ENCODE data around the gene KLC3. TPM values are rescaled to one million over a fixed set of nuclear protein-coding genes. Genes with fewer than 3 reads are reported as not detected.

The KLC3 gene
- polyA plus RNA-seq, 4 donors: 0.93 to 2.5 (median 1.9) TPM

- no peak for DNase-seq (ENCODE audit: low read depth in 4 of 4, low spot score in 2 of 4)
Measured at GRCh38 chr19:45368127-45368526, 27.6 kb downstream of the KLC3 start.

DNA sequence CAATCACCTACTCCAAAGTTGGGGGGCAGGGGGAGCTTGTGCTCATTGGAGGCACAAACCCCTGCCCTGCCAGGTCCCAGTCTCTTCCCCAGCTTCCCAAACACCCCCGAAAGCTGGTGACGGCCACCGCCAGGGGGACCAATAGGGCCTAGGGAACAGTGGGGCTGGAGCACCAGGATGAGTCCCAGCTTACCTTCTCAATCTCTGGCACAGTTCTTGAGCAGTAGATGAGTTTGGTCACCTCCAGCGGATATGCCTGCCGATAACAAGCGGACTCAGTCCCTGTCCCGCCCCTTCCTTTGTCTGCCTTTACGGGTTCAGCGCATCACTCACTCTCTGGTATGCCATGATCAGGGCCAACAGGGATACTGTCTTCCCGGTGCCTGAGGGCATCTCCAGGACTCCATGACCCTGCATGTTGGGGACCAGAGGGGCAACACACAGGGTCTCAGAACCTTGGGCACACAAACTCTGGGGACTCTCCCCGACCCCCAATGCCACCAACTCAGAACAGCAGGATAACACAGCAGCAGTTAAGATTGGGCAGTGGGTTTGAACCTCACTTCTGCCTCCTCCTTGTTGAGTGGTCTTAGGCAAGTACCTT, 28.3 kb downstream of the KLC3 start:
- DNase-seq (ENCODE audit: low read depth in 4 of 4, low spot score in 2 of 4): no peak

GRCh38 chr19:45370410-45371204, 30.1 kb downstream of the KLC3 start, which contains the start of gene ERCC2:
TSS of gene ERCC2 (minus strand) at chr19:45370573. CDS start at chr19:45370540, 33 bp downstream.
- DNase-seq (ENCODE audit: low read depth in 4 of 4, low spot score in 2 of 4): peak; percentile 98 to 100 (median 99)

DNA sequence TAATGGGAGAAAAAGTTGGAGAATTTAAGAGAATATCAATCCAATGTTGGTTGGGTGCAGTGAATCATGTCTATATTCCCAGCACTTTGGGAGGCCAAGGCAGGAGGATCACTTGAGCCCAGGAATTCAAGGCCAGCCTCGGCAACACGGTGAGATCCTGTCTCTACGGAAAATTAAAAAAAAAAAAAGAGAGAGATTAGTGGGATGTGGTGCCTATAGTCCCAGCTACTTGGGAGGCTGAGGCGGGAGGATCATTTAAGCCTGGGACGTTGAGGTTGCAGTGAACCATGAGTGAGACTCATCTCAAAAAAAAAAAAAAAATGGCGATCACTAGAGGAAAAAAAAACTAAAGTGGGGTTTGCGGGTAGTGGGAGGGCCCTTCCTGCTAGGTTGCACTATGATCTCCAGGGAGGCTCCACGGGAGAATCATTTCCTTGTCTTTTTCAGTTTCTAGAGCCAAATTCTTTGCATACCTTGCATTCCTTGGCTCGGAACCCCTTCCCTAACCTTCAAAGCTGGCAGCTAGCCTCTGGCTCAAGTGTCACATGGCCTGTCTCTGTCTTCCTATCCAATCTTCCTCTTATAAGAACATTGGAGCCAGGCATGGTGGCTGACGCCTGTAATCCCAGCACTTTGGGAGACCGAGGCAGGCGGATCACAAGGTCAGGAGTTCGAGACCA, 35.6 kb downstream of the KLC3 start:
- DNase-seq (ENCODE audit: low read depth in 4 of 4, low spot score in 2 of 4): peak in 2 of 4 donors; percentile 40 to 46

GRCh38 chr19:45380107-45380506, 39.6 kb downstream of the KLC3 start:
- no peak for DNase-seq (ENCODE audit: low read depth in 4 of 4, low spot score in 2 of 4)

- no peak for DNase-seq (ENCODE audit: low read depth in 4 of 4, low spot score in 2 of 4)
Measured at GRCh38 chr19:45382426-45382825, 41.9 kb downstream of the KLC3 start.

DNA sequence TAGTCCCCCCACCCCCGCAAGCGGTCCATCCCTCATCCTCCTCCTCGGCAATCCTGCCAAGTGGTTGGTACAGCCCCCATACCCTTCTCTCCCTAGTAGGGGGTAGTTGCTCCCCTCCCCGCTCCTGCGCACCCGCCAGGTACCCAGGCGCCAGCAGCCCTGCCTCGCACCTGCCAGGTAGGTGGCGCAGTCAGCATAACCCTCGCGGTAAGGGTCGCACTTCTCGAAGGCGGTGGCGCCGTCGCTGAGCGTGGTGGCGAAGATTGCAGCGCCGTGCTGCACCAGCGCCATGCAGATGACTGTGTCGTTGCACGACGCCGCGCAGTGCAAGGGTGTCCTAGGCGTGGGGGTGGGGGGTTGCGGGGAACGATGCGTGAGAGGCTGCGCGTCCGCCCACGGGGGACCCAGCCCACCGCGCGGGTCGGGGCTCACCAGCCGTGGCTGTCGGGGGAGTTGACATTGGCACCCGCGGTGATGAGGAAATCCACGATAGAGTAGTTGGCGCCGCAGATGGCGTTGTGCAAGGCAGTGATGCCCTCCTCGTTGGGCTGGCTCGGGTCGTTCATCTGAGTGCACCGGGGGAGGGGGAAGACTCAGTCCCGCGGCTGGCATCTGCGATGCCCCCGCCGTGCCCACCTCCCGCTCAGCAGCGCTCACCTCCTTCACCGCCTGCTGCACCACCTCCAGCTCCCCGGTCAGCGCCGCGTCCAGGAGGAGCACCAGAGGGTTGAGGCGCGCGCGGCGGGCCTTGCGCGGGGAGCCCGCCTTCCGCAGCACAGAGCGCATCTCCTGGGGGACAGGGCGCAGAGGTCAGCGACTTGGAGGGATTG, 45.1 kb downstream of the KLC3 start:
- DNase-seq (ENCODE audit: low read depth in 4 of 4, low spot score in 2 of 4): no peak

GRCh38 chr19:45391346-45391745, 50.8 kb downstream of the KLC3 start:
- no peak for DNase-seq (ENCODE audit: low read depth in 4 of 4, low spot score in 2 of 4)

DNA sequence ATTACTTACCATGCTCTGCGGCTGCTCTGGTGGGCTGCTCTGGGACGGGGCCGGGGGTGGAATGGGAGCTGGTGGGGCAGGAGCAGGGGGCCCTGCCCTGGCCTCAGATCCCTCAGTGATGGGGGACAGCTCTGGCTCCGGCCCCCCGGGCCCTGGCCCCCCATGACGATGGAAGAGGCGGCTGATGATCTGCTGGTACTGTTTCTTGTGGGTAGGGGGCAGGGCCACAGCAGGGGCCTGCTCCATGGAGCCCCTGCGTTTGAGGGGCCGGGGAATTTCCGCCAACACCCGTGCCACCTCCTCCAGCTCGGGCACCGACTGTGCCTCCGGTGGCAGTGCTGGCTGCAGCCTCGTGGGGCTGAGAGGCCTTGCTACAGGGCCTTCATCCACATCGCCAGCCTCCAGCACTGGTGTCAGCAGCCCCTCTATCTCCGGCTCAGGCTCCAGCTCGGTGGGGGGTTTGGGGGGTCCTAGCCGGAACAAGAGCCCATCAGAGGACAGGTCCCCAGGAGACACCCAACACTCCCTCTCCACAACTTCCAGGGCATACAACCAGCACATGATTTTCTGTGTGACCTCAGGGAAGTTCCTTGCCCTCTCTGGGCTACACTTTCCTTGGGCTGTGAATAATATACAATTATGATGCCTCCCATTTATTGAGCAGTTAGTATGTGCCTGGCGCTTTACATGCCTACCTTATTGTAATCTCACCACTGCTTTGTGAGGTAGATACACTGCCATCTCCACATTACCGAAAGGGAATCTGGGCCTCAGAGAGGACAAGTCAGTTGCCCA, 51.5 kb downstream of the KLC3 start:
- no peak for DNase-seq (ENCODE audit: low read depth in 4 of 4, low spot score in 2 of 4)

DNA sequence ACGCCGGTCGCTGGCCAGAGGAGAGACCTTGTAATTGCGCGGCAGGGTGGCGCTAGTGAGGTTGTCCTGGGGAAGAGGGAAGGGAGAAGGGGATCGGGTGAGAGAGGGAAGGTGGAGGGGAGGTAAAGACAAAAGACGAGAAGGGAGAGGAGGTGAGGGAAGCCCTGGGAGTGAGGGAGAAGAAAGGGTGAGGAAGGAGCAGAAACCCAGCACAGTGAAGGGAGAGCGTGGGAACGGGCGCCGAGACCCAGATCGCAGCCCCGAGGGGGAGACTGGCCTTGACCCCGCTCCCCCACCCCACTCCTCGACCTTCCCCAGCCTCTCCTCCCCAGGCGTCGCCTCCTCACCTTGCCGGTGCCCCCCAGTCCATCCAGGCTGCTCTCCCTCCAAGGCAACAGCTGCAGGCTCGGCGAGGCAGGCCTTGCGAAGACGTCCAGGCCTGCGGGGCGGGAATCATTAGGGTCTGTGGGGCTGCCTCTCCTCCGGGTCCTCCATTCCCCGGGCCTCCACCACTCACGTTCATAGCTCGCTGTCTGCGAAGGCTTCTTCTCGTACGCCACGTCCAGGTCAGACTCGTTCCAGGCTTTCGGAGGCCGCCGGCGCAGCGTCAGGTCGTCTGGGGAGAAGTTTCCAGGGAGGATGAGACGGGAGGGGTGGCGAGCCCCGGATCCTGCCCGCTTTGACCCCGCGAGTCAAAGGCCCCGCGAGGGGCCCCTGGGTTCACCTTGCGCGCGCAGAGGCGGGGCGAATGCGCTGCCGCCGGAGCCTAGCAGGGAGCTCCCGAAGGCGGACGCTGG, 55.5 kb downstream of the KLC3 start:
- no peak for DNase-seq (ENCODE audit: low read depth in 4 of 4, low spot score in 2 of 4)

DNA sequence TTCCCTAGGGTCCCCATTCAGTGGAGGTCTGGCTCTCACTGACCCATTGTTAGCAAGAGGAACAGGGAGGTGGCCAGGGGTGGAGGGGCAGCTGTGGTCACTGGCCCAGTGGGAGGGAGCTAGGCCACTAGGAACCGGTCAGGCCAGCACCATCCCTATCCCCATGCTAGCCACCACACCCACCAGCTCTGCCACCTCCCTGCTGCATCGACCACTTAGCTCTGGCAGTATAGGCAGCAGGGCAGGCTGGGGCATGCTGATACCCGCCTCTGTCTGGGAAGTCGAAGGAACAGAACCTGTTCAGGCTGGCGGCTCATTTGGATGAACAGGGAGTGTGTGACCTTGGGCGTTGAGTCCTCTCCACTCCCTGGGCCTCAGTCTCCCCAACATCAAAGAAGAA, 59.6 kb downstream of the KLC3 start:
- DNase-seq (ENCODE audit: low read depth in 4 of 4, low spot score in 2 of 4): no peak

Other genes starting within 250 kb of the KLC3 start
- gene PPP1R37, start 247.6 kb upstream of the KLC3 start, polyA plus RNA-seq (ENCODE audit: insufficient read length in 4 of 4): 10 to 100 TPM; 19.4 to 36.6 (median 32.4) TPM
- under 1 TPM; 0.13 to 0.39 (median 0.20) TPM for gene NKPD1, start 179.8 kb upstream of the KLC3 start, polyA plus RNA-seq (ENCODE audit: insufficient read length in 4 of 4)
- 10 to 100 TPM; 32.7 to 51.4 (median 44.5) TPM for gene TRAPPC6A, start 162.5 kb upstream of the KLC3 start, polyA plus RNA-seq (ENCODE audit: insufficient read length in 4 of 4)
- gene BLOC1S3, start 162.0 kb upstream of the KLC3 start, polyA plus RNA-seq (ENCODE audit: insufficient read length in 4 of 4): 10 to 100 TPM in 3 of 4 donors, 1 to 10 TPM in 1; 7.9 to 13.0 (median 10.5) TPM
- gene EXOC3L2, start 95.3 kb upstream of the KLC3 start, polyA plus RNA-seq (ENCODE audit: insufficient read length in 4 of 4): 10 to 100 TPM in 2 of 4 donors, 1 to 10 TPM in 2; 7.8 to 15.3 (median 10.6) TPM
- 10 to 100 TPM; 34.4 to 41.7 (median 41.1) TPM for gene MARK4, start 89.5 kb upstream of the KLC3 start, polyA plus RNA-seq (ENCODE audit: insufficient read length in 4 of 4)
- gene CKM, start 17.9 kb upstream of the KLC3 start, polyA plus RNA-seq (ENCODE audit: insufficient read length in 4 of 4): under 1 TPM; 0.29 to 0.88 (median 0.57) TPM
- 10 to 100 TPM; 31.8 to 44.1 (median 36.8) TPM for gene ERCC2, start 29.8 kb downstream of the KLC3 start, polyA plus RNA-seq (ENCODE audit: insufficient read length in 4 of 4)
- gene PPP1R13L, start 64.3 kb downstream of the KLC3 start, polyA plus RNA-seq (ENCODE audit: insufficient read length in 4 of 4): 10 to 100 TPM in 2 of 4 donors, 1 to 10 TPM in 2; 7.5 to 16.5 (median 9.7) TPM
- gene POLR1G, start 65.9 kb downstream of the KLC3 start, polyA plus RNA-seq (ENCODE audit: insufficient read length in 4 of 4): 1 to 10 TPM; 3.2 to 5.3 (median 4.1) TPM
- 10 to 100 TPM; 69.2 to 98.2 (median 91.8) TPM for gene ERCC1, start 83.2 kb downstream of the KLC3 start, polyA plus RNA-seq (ENCODE audit: insufficient read length in 4 of 4)
- 10 to 100 TPM in 2 of 4 donors, 1 to 10 TPM in 2; 3.2 to 83.2 (median 8.8) TPM for gene FOSB, start 127.2 kb downstream of the KLC3 start, polyA plus RNA-seq (ENCODE audit: insufficient read length in 4 of 4)
- gene RTN2, start 156.3 kb downstream of the KLC3 start, polyA plus RNA-seq (ENCODE audit: insufficient read length in 4 of 4): 1 to 10 TPM; 7.2 to 9.6 (median 8.8) TPM
- under 1 TPM; 0.22 to 0.62 (median 0.34) TPM for gene PPM1N, start 157.7 kb downstream of the KLC3 start, polyA plus RNA-seq (ENCODE audit: insufficient read length in 4 of 4)
- 10 to 100 TPM; 46.7 to 61.9 (median 48.8) TPM for gene VASP, start 166.7 kb downstream of the KLC3 start, polyA plus RNA-seq (ENCODE audit: insufficient read length in 4 of 4)
- 10 to 100 TPM in 3 of 4 donors, 1 to 10 TPM in 1; 9.7 to 13.3 (median 10.6) TPM for gene OPA3, start 244.1 kb downstream of the KLC3 start, polyA plus RNA-seq (ENCODE audit: insufficient read length in 4 of 4)

Measured in left renal cortex interstitium (tissue), 4 donors.